Suprapubic skin (tissue), 4 donors: ENCODE measurements around the gene BACE1. TPM values are rescaled to one million over a fixed set of nuclear protein-coding genes. Genes with fewer than 3 reads are reported as not detected.
"Not testable (repeated sequence)": the region's sequence is repeated elsewhere in the genome, so short reads cannot be mapped to it uniquely, and the experiment has no call there.

ENCODE experiments used
- DNase-seq, 2 donors: peaks; one replicate each; pipeline ENCODE4 v3.0.0-alpha.2; 2019; ENCODE audit warnings: low spot score in 2 of 2
- H3K27ac ChIP-seq: fragments of 200-600 bp; sonication (generic); one replicate; pipeline ENCODE4 v1.5.1; 2019
- H3K27me3 ChIP-seq: fragments of 200-600 bp; sonication (generic); one replicate; pipeline ENCODE4 v1.5.1; 2019
- H3K36me3 ChIP-seq: fragments of 200-600 bp; sonication (generic); one replicate; pipeline ENCODE4 v1.5.1; 2019
- H3K4me1 ChIP-seq: fragments of 200-600 bp; sonication (generic); one replicate; pipeline ENCODE4 v1.5.1; 2019
- H3K4me3 ChIP-seq: fragments of 200-600 bp; sonication (generic); one replicate; pipeline ENCODE4 v1.5.1; 2019; ENCODE audit warnings: mild to moderate bottlenecking
- H3K9me3 ChIP-seq: fragments of 200-600 bp; sonication (generic); one replicate; pipeline ENCODE4 v1.5.1; 2019
- EP300 ChIP-seq: sonication (generic); formaldehyde crosslinking; IDR thresholded peaks from one replicate; pipeline ENCODE4 v1.6.1; 2017; ENCODE audit warnings: antibody characterized with exemption
- POLR2A ChIP-seq, 2 donors: fragments of 450-650 bp; IDR thresholded peaks; one replicate each; pipeline ENCODE4 v1.6.1; 2017; ENCODE audit warnings: antibody characterized with exemption in 2 of 2, mild to moderate bottlenecking in 2 of 2, moderate library complexity in 2 of 2
- POLR2AphosphoS5 ChIP-seq, 3 donors: sonication (generic); formaldehyde crosslinking; IDR thresholded peaks; one replicate each; pipeline ENCODE4 v1.6.1; 2017; ENCODE audit warnings: antibody characterized with exemption in 3 of 3
- WGBS: methylation state at CpG from one replicate; pipeline ENCODE4 v1.1.5; 2018; 5-methylcytosine and 5-hydroxymethylcytosine counted together
- total RNA-seq, 4 donors: library from RNA; depleted of rRNA; stranded (reverse); fragments of >200 nt; gene quantifications; one replicate each; pipeline ENCODE4 v1.1.0, GENCODE V29; 2016
- TF ChIP-seq, protein P1 (sequence below), 2 donors: fragments of 200-600 bp in 1 of 2; fragments of 450-650 bp in 1 of 2; sonication (generic) in 1 of 2; IDR thresholded peaks; one replicate each; pipeline ENCODE4 v1.5.1; 2016 to 2019; ENCODE audit warnings: antibody characterized with exemption in 2 of 2, mild to moderate bottlenecking in 1 of 2, moderate library complexity in 1 of 2

The BACE1 gene
- total RNA-seq, 4 donors from 2014 or later: 13.8 to 35.6 (median 18.0) TPM

DNA sequence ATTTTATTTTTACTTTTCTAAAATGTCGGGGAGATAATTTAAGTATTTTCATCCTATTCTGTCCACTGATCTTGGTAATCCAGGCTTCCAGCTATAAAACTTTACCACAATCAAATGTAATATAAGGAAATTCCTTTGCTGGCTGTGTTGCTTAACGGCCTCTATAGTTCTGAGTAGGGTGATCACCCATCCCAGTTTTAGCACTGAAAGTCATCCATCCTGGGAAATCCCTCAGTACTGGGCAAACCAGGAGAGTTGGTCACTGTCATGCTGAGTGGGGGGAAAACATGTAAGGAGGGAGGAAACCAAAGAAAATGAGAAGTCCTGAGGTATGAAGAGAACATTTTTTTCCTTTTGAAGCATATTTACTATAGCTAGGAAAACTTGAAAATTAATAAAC is 37.7 kb downstream of the BACE1 start:
- Histone ChIP-seq H3K4me1 (no peaks in the 10 kb centered on the region), H3K4me3 (no peak overlapping the region), H3K27ac (no peak overlapping the region), H3K9me3 (no peaks in the 10 kb centered on the region), H3K36me3 (peaks cover 35% of the 10 kb centered on the region), H3K27me3 (no peaks in the 10 kb centered on the region)
- TF ChIP-seq EP300 (no peak), POLR2AphosphoS5 (IDR thresholded peaks at IDR 0.05) (no peak), POLR2A (IDR thresholded peaks at IDR 0.05) (no peak)
- TF ChIP-seq, protein P1, sequence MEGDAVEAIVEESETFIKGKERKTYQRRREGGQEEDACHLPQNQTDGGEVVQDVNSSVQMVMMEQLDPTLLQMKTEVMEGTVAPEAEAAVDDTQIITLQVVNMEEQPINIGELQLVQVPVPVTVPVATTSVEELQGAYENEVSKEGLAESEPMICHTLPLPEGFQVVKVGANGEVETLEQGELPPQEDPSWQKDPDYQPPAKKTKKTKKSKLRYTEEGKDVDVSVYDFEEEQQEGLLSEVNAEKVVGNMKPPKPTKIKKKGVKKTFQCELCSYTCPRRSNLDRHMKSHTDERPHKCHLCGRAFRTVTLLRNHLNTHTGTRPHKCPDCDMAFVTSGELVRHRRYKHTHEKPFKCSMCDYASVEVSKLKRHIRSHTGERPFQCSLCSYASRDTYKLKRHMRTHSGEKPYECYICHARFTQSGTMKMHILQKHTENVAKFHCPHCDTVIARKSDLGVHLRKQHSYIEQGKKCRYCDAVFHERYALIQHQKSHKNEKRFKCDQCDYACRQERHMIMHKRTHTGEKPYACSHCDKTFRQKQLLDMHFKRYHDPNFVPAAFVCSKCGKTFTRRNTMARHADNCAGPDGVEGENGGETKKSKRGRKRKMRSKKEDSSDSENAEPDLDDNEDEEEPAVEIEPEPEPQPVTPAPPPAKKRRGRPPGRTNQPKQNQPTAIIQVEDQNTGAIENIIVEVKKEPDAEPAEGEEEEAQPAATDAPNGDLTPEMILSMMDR (IDR thresholded peaks at IDR 0.05): no peak
- DNase-seq: no peak
- 93% methylated on average over 2 of the region's 2 CpGs for WGBS

DNA sequence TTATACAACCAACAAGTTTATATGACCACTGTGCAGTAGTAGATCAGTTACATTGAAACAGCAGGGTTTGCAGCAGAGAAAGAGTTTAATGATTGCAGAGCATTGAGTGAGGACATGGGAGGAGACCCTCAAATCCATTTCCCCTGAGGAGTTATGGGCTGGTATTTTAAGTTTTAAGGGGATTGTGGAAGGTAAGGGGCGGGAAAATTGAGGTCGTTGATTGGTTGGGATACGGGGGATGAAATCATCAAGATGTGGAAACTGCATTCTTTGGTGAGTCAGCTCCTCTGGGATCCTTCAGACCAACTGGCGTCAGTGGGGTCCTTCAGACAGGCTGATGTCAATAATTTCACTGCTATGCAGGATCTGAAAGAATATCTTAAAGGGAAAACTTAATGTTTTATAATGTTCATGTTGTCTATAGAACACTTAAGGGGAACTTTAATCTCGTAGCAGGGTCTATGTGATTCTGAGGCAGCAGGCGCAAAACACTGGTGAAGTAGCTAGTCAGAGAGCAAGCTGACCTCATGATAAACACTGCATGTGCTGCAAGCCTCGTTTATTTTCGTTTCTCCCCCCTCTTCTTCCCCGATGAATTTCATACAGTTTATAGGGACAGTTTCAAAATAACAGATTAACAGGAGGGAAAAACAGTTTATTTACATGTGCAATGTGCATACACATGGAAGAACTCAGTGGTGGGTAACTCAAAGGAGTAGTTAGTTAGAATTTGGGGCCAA is 42.3 kb downstream of the BACE1 start:
- Histone ChIP-seq H3K4me1 (no peaks in the 10 kb centered on the region), H3K27me3 (no peaks in the 10 kb centered on the region), H3K36me3 (peaks cover 17% of the 10 kb centered on the region), H3K9me3 (no peaks in the 10 kb centered on the region), H3K4me3 (no peak overlapping the region), H3K27ac (no peak overlapping the region)
- DNase-seq: no peak
- TF ChIP-seq, protein P1 (IDR thresholded peaks at IDR 0.05): no peak
- no peak for TF ChIP-seq EP300
- 93% methylated on average over 9 of the region's 9 CpGs for WGBS

DNA sequence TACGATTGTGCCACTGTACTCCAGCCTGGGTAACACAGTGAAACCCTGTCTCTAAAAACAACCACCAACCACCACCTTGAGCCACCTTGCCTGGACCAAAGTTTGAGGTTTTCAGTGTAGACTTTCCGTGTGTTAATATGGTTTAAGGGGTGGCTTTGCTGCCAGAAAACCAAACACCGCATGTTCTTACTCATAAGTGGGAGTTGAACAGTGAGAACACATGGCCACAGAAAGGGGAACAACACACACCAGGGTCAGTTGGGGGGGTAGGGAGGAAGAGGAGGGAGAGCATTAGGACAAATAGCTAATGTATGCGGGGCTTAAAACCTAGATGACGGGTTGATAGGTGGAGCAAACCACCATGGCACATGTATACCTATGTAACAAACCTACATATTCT is 43.9 kb downstream of the BACE1 start:
- DNase-seq, H3K4me1 ChIP-seq, H3K4me3 ChIP-seq, H3K27me3 ChIP-seq, H3K9me3 ChIP-seq, H3K27ac ChIP-seq: not testable (repeated sequence)
- WGBS: 91% methylated on average over 5 of the region's 5 CpGs
- peaks cover 20% of the 10 kb centered on the region for H3K36me3 ChIP-seq

DNA sequence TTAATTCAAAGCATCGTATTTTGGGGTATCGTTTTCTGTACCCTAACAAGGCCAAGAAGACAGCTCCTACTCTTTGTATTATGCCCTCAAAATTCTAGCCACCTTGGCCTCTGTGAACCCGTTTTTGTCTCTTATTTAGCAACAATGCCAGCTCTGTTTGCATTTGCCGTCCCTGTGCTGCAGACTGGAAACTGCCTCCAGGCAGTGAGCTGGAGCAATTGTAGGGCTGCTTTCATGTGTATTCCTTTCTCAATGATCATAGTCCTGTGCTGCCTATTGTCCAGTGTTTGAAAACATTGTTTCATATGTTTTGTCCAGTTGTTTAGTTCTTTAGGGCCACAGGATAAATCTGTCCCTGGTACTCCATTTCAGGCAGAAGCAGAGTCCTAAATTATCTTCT is 44.8 kb downstream of the BACE1 start:
- TF ChIP-seq EP300 (no peak), POLR2AphosphoS5 (IDR thresholded peaks at IDR 0.05) (no peak), POLR2A (IDR thresholded peaks at IDR 0.05) (no peak)
- TF ChIP-seq, protein P1 (IDR thresholded peaks at IDR 0.05): no peak
- Histone ChIP-seq H3K4me3 (no peak overlapping the region), H3K27ac (no peak overlapping the region), H3K9me3 (no peaks in the 10 kb centered on the region), H3K27me3 (no peaks in the 10 kb centered on the region), H3K36me3 (peaks cover 19% of the 10 kb centered on the region), H3K4me1 (no peaks in the 10 kb centered on the region)
- no peak for DNase-seq
- 91% methylated on average over 4 of the region's 4 CpGs for WGBS

- Histone ChIP-seq H3K27ac (no peak overlapping the region), H3K9me3 (no peaks in the 10 kb centered on the region), H3K4me1 (no peaks in the 10 kb centered on the region), H3K27me3 (no peaks in the 10 kb centered on the region), H3K4me3 (no peak overlapping the region), H3K36me3 (peaks cover 12% of the 10 kb centered on the region)
- no peak for DNase-seq
- TF ChIP-seq, protein P1 (IDR thresholded peaks at IDR 0.05): no peak
- no peak for TF ChIP-seq POLR2AphosphoS5 (IDR thresholded peaks at IDR 0.05)
- TF ChIP-seq POLR2A (IDR thresholded peaks at IDR 0.05): no peak
- TF ChIP-seq EP300: no peak
- 89% methylated on average over 2 of the region's 2 CpGs for WGBS
Measured at GRCh38 chr11:117269856-117270255, 46.2 kb downstream of the BACE1 start.

DNA sequence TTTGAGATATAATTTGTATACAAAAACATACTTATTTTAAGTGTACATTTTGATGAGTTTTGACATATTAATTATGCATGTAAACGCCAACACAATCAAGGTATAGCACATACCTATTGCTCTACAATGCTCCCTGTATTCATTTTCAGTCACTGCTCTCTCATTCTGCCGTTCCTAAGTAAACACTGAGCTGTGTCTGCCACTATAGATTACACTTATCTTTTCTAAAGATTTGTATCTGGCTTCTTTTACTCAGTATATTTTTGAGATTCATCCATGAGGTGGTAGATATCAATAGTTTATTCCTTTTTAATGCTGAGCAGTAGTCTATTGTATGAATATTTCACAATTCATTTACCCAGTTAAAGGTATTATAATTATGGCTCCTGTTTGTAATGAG is 50.3 kb downstream of the BACE1 start:
- no peaks in the 10 kb centered on the region for H3K27me3 ChIP-seq
- no peaks in the 10 kb centered on the region for H3K9me3 ChIP-seq
- H3K36me3 ChIP-seq: peaks cover 29% of the 10 kb centered on the region
- H3K4me1 ChIP-seq: no peaks in the 10 kb centered on the region
- H3K4me3 ChIP-seq: no peak overlapping the region
- TF ChIP-seq, protein P1 (IDR thresholded peaks at IDR 0.05): no peak
- no peak for TF ChIP-seq POLR2AphosphoS5 (IDR thresholded peaks at IDR 0.05)
- TF ChIP-seq POLR2A (IDR thresholded peaks at IDR 0.05): no peak
- no peak for TF ChIP-seq EP300
- H3K27ac ChIP-seq: no peak overlapping the region
- WGBS: 98% methylated on average over 2 of the region's 2 CpGs
- DNase-seq: no peak

DNA sequence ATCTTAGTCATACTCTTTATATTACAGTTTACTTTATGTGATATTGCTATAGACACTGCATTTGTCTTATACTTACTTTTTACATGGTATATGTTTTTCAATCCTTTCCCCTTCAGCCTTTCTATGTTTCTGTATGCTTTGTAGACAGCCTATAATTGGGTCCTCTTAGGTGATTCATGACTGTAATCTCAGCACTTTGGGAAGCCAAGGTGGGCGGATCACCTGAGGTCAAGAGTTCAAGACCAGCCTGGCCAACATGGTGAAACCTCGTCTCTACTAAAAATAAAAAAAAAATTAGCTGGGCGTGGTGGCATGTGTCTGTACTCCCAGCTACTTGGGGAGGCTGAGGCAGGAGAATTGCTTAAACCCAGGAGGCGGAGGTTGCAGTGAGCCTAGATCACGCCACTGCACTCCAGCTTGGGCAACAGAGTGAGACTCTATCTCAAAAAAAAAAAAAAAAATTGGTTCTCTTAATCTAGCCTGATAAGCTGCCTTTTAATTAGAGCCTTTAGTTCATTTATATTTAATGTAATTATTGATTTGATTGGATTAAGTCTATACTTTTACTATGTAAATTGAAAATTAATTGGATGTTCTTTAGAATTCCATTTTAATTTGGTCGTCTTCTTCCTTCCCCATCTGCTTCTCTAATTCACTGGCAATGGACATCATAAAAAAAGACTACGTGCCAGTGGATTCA is 51.3 kb downstream of the BACE1 start:
- H3K36me3 ChIP-seq: peaks cover 36% of the 10 kb centered on the region
- not testable (repeated sequence) for H3K27ac ChIP-seq, H3K4me1 ChIP-seq, H3K9me3 ChIP-seq, H3K4me3 ChIP-seq, DNase-seq, H3K27me3 ChIP-seq
- 89% methylated on average over 7 of the region's 7 CpGs for WGBS
